ENCODE results near the gene MACROD2.

Gene MACROD2

GRCh38 chr20:14830466-14830865, 835.1 kb downstream of the MACROD2 start:
- intact Hi-C loops (cut with DNase I), result no loop called here
- DNase-seq, result no peak

DNA sequence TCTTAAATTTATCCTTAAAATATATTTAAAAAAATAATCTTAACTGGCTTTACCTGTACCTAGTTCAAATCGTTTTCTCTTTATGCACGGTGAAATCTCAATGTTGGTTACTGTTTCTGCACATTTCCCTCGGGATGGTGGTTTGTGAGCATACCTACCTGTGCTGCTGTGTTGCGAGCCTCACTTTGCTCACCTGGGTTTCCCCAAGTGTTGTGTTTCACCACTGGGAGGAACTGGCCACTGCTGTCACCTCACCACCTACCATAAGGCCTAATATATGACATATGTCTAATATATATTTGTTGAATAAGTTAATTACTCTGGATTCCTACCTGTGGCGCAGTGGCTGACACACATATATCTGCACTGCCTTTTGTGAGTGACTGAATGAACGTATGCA, 835.6 kb downstream of the MACROD2 start:
- intact Hi-C loops (cut with DNase I), result no loop called here
- DNase-seq, result no peak

DNA sequence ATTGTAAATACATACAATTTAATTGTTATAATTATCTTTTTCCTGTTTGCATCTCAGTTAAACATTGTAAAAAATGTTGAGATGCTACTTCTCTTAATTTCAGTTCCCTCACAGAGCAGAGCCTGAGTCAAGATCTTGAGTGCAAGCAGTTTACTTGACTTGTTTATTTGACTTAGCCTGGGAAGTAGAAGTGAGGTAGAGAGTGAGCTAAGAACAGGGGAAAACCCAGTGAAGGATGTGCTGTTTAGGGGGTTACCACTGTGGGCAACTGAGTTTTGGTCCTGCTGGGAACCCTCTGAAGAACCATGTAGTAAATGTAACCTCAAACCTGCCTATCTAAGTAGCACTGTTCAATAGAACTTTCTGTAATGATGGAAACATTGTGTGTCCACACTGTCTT, 837.3 kb downstream of the MACROD2 start:
- intact Hi-C loops (cut with DNase I), result no loop called here
- DNase-seq, result no peak

- DNase-seq, result no peak
- intact Hi-C loops (cut with DNase I), result no loop called here
Measured at GRCh38 chr20:14838663-14839628, 843.6 kb downstream of the MACROD2 start.

- intact Hi-C loops (cut with DNase I), result no loop called here
- DNase-seq, result no peak
Measured at GRCh38 chr20:14845199-14846160, 850.2 kb downstream of the MACROD2 start.

DNA sequence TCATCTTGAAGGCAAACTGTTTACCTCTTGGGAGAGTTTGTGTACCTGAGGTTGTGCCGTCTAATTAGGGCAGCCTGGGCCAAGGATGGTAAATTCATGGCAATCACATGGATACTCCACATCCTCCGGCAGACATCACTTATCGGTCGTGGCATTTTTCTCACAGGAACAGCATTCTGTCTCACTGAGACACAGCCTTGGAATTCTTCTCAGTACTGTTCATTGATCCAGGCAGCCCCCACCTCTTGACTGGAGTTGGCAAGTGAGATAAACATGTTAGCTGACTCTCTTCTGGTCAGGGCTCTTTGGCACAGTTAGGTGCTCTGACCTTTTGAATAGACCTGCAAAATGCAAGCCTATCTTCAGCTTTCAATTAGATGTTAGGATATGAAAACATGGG, 853.5 kb downstream of the MACROD2 start:
- intact Hi-C loops (cut with DNase I), result no loop called here
- DNase-seq, result no peak

DNA sequence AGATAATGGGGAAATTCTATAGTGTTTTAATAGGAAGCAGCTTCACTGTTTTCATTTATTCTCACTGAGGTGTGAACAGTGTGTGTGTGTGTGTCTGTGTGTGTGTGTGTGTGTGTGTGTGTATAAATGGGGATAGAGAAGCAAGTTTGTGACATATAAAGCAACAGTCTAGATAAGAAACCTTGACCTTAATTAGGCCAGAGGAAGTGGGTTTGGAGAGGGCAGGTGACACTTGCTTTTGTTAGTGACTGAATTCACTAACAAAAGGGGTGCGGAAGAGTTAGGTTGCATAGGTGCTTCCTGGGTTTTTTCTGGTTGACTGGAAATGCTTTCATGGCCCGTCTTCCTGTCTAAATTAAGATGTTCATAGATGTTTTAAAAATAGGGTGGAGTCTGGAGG, 857.8 kb downstream of the MACROD2 start:
- DNase-seq, result no peak
- intact Hi-C loops (cut with DNase I), result no loop called here

GRCh38 chr20:14855171-14855570, 859.9 kb downstream of the MACROD2 start:
- intact Hi-C loops (cut with DNase I), result no loop called here
- no peak for DNase-seq

DNA sequence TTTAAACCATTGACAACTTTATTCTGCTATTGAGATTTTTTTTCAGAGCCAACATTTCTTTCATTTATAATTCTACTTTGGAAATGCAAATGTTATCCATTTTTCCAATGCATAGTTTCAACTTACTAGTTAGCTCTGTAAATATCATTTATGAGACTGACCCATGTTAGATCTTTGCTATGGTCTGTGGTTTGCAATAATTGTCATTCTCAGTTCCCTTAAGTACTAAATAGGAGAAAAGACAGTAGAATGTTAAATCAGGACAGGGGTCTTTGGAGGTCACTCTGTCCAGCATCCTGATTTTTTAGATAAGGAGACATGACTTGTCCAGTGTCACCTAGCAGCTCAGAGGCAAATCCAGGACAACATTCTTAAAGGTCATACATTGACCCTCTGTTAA, 864.3 kb downstream of the MACROD2 start:
- intact Hi-C loops (cut with DNase I), result no loop called here

GRCh38 chr20:14860410-14860814, 865.1 kb downstream of the MACROD2 start:
- intact Hi-C loops (cut with DNase I), result no loop called here
- DNase-seq, result peak in 30 of 42 donors; percentile 3 to 81 (median 28)

More for the DNA sequence above, 864.3 kb downstream of the MACROD2 start:
- no peak for DNase-seq

DNA sequence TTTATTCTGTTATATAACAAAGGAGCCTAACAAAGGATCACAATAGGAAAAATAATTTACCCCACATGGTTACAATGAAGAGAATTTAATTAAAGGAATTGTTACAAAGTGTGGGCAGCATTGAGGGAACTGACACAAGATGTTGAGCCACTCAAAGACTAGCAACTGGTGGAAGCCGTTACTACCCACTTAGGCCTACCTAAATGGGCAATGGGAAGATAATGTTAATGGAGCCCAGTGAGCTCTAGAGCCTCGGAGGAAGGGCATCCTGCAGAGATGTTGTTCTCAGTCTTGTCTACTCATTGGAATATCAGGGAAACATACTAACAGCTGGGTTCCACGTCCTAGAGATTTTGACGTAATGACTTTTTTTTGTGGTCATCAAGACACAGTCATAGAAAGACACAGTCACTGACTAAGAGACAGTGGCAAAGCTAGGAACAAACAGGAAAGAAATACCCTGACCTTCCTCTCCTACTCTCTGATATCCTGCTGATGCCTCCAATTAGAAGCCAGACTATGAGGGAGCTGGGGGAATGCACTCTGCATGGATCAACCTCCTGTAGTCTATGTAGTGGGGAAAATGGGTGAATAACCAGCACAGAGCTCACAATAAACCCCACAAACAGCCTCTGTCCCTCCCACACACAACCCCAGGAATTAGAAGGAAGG, 865.8 kb downstream of the MACROD2 start:
- intact Hi-C loops (cut with DNase I), result no loop called here
- no peak for DNase-seq

DNA sequence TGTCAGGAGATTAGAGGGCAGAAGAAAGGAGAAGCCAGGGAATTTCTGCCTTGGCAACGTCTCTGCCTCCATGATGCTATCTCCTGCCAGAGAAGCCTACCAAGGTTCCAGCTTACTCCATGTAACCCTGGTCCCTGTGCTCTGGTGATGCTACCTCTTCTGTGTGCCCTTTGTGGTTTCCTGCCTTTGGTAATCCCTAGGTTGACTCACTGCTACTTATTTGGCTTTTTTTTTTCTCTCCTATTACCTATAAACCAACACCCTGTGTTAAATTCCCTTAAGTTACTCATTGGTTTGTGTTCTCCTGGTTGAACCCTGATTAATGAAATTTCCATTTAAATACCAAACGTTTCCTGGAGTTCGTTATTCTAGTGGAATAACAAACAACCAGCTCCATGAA, 869.9 kb downstream of the MACROD2 start:
- intact Hi-C loops (cut with DNase I), result no loop called here
- no peak for DNase-seq

GRCh38 chr20:14865731-14866130, 870.4 kb downstream of the MACROD2 start:
- DNase-seq, result no peak
- intact Hi-C loops (cut with DNase I), result no loop called here

- no peak for DNase-seq
- intact Hi-C loops (cut with DNase I), result no loop called here
Measured at GRCh38 chr20:14866841-14867514, 871.7 kb downstream of the MACROD2 start.

DNA sequence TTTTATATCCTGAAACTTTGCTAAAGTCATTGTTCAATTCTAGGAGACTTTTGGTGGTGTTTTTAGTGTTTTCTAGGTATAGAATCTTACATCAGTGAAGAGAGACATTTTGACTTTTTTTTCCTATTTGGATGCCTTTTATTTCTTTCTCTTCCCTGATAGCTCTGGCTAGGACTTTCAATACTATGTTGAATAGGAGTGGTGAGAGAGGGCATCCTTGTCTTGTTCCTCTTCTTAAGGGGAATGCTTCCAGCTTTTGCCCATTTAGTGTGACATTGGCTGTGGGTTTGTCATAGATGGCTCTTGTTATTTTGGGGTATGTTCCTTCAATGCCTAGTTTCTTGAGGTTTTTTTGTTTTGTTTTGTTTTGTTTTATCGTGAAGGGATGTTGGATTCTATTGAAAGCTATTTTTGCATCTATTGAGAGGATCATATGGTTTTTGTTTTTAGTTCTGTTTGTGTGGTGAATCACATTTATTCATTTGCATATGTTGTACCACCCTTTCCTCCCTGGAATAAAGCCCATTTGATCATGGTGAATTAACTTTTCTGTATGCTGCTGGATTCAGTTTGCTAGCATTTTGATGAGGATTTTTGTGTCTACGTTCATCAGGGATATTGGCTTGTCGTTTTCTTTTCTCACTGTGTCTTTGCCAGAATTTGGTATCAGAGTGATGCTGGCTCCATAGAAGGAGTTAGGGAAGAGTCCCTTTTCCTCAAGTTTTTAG, 882.1 kb downstream of the MACROD2 start:
- intact Hi-C loops (cut with DNase I), result no loop called here
- DNase-seq, result no peak

DNA sequence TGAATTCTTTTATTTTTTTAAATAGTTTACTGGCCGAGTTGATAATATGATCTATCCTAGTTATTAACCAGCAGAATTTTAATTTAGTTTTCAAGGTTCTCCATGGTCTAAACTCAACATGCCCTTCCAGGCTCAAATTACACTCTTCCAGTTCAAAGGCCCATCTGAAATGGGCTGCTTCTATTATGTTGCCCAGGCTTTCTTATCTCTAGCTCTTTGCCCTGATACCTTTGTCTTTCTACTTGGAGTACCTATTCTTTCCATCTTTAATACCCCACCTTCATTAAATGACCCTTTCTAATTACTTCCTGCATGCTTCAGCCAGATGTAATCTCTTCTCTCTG, 883.3 kb downstream of the MACROD2 start:
- intact Hi-C loops (cut with DNase I), result no loop called here

DNA sequence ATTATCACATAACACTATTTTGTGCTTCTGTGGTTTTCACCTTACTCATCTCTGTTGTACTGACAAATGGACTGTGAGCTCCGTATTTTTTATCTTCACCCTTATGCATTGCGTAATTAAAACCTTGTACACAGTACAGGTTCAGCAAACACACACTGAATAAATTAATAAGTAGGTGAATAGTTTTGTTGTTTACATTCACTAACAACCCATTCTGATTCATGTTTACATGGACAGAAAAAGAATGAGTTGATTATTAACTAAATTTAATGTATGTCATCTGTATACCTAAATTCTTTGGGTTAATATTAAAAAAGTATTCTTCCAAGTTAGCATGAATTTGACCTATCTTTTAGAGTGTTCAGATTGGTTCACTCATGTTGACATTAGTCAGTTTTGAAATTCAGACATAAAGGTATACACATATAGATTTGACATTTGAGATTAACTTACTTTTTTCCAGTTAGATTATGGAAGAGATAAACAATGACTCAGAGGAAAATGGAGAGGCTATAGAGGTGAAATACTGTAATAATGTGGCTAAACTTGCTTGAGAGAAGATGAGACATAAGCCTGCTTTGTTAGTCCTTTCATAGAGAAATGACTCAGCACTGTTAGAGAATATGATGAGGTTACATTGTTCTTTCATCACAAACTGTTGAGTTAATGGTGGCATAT, 883.8 kb downstream of the MACROD2 start:
- DNase-seq, result no peak
- intact Hi-C loops (cut with DNase I), result no loop called here

More for the DNA sequence above, 883.3 kb downstream of the MACROD2 start:
- DNase-seq, result no peak

DNA sequence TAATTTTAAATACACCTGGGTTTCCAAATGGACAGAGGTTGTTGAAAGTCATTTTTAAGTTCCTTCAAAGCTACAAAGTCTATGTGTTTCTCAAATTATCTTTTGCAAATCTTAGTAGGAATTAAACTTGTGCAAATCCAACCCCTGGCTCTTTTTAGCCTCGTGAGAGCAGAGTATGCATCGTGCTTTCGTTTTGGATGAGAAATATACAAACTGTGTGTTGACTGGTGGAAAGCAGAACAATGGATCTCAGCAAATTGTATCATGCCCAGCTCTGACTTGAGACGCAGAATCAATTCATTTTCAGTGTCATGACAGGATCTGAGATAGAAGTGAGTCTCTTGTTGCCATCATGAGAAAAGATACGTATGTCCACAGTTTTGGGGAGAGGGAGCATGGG, 884.5 kb downstream of the MACROD2 start:
- intact Hi-C loops (cut with DNase I), result no loop called here
- no peak for DNase-seq

Measured in head of caudate nucleus (tissue), 42 donors.